Measurements from ENCODE around the gene FRK.

FRK gene

GRCh38 chr6:116028233-116028632 lies 32.5 kb downstream of the FRK start:
- H3K27me3 Mint-ChIP-seq: peaks cover 3% of the 10 kb centered on the region

DNA sequence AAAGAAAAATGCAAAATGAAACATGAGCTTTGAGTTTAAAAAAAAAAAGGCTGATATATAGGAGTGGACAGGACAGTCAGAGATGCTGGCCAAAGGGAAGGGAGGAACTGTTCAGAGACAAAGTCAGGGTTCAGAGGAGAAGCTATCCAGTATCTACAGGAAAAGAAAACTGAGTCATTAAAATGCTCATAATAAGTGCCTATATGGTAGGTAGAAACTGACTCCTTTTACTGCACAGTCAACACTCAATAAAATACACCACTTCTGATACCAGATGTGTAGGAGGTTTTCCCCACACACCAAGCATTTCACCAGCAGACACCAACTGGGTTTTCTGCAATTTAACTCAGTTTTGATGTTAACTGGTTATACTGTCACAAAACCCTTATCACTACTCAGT lies 32.9 kb downstream of the FRK start:
- H3K4me1 Mint-ChIP-seq: no peaks in the 10 kb centered on the region
- H3K9me3 Mint-ChIP-seq: no peaks in the 10 kb centered on the region
- H3K27ac Mint-ChIP-seq: peak overlapping the region; percentile 74
- peaks cover 3% of the 10 kb centered on the region for H3K27me3 Mint-ChIP-seq
- H3K36me3 Mint-ChIP-seq: no peaks in the 10 kb centered on the region
- H3K4me3 Mint-ChIP-seq: no peak overlapping the region

More at GRCh38 chr6:116028233-116028632, 32.5 kb downstream of the FRK start:
- Mint-ChIP-seq H3K4me3 (no peak overlapping the region), H3K4me1 (no peaks in the 10 kb centered on the region), H3K36me3 (no peaks in the 10 kb centered on the region), H3K27ac (no peak overlapping the region), H3K9me3 (no peaks in the 10 kb centered on the region)

- peaks cover 5% of the 10 kb centered on the region for H3K27me3 Mint-ChIP-seq
- no peaks in the 10 kb centered on the region for H3K9me3 Mint-ChIP-seq
- no peak overlapping the region for H3K4me3 Mint-ChIP-seq
- H3K36me3 Mint-ChIP-seq: no peaks in the 10 kb centered on the region
- no peaks in the 10 kb centered on the region for H3K4me1 Mint-ChIP-seq
- H3K27ac Mint-ChIP-seq: no peak overlapping the region
Observed at GRCh38 chr6:116025405-116025804, 35.3 kb downstream of the FRK start.

GRCh38 chr6:116022841-116023445 lies 37.7 kb downstream of the FRK start:
- H3K27ac Mint-ChIP-seq: no peak overlapping the region
- H3K4me3 Mint-ChIP-seq: no peak overlapping the region

GRCh38 chr6:116020738-116021137 lies 40.0 kb downstream of the FRK start:
- H3K27ac Mint-ChIP-seq: no peak overlapping the region
- no peak overlapping the region for H3K4me3 Mint-ChIP-seq
- no peaks in the 10 kb centered on the region for H3K36me3 Mint-ChIP-seq
- no peaks in the 10 kb centered on the region for H3K9me3 Mint-ChIP-seq
- peaks cover 22% of the 10 kb centered on the region for H3K27me3 Mint-ChIP-seq
- no peaks in the 10 kb centered on the region for H3K4me1 Mint-ChIP-seq

More at GRCh38 chr6:116022841-116023445, 37.7 kb downstream of the FRK start:
- H3K9me3 Mint-ChIP-seq: no peaks in the 10 kb centered on the region
- peaks cover 15% of the 10 kb centered on the region for H3K27me3 Mint-ChIP-seq
- no peaks in the 10 kb centered on the region for H3K4me1 Mint-ChIP-seq
- H3K36me3 Mint-ChIP-seq: no peaks in the 10 kb centered on the region

GRCh38 chr6:116019428-116019827 lies 41.3 kb downstream of the FRK start:
- no peak overlapping the region for H3K27ac Mint-ChIP-seq
- H3K4me1 Mint-ChIP-seq: no peaks in the 10 kb centered on the region
- H3K36me3 Mint-ChIP-seq: no peaks in the 10 kb centered on the region
- peaks cover 27% of the 10 kb centered on the region for H3K27me3 Mint-ChIP-seq
- H3K4me3 Mint-ChIP-seq: no peak overlapping the region
- no peaks in the 10 kb centered on the region for H3K9me3 Mint-ChIP-seq

DNA sequence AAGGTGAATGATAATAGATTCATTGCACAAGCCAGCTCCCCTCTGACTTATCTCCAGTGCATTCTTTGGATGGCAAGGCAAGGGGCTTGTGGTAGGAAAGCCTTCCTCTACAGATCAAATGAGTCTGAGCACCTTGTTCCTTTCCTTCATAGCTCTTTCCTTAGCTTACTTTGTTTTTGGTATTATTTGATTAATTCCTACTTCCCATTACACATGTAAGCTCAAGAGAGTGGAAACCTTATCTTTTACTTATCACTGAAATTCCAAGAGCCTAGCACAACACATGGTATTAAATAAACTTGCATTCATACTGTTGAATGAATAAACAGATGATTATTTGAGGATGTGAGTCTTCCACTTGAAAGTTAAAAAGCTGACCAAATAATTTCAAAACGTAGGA lies 41.7 kb downstream of the FRK start:
- Mint-ChIP-seq H3K27me3 (peaks cover 27% of the 10 kb centered on the region), H3K27ac (no peak overlapping the region), H3K4me3 (no peak overlapping the region), H3K4me1 (no peaks in the 10 kb centered on the region), H3K36me3 (no peaks in the 10 kb centered on the region), H3K9me3 (no peaks in the 10 kb centered on the region)

DNA sequence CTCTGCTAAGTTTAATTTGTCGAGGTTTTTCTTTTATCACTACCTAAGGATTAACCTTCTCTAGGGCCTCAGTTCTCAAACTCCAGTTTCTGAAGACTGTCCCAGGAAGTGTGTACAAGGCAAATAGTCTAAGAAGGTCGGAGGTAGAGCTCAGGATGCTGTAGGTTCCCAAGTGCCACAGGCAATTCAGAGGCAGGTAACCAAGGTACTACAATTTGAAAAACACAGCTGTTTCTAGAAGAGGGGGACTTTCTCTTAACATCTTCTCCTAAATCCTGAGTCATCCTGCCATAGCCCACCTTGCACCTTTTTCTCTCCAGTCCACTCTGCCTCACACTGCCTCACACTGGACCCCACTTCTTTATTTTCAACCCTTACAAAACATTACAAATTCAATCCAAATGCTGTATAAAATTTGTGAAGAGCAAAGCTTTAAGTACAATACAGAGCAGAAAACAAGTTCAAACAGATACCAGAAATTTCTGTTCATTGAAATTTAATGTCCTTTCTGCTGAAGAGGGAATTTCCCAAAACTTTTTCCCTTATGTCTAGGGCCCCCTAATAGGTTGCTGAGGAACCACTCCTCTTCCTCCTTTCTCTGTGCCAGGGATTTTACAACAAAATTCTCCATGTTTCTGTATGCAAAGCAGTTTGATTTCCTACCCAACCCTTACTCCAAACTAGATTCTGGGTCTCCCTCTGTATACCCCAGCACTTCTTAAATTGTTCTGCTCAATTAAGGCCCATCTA lies 43.0 kb downstream of the FRK start:
- Mint-ChIP-seq H3K27me3 (peaks cover 30% of the 10 kb centered on the region), H3K9me3 (no peaks in the 10 kb centered on the region), H3K27ac (no peak overlapping the region), H3K36me3 (no peaks in the 10 kb centered on the region), H3K4me1 (no peaks in the 10 kb centered on the region), H3K4me3 (no peak overlapping the region)

DNA sequence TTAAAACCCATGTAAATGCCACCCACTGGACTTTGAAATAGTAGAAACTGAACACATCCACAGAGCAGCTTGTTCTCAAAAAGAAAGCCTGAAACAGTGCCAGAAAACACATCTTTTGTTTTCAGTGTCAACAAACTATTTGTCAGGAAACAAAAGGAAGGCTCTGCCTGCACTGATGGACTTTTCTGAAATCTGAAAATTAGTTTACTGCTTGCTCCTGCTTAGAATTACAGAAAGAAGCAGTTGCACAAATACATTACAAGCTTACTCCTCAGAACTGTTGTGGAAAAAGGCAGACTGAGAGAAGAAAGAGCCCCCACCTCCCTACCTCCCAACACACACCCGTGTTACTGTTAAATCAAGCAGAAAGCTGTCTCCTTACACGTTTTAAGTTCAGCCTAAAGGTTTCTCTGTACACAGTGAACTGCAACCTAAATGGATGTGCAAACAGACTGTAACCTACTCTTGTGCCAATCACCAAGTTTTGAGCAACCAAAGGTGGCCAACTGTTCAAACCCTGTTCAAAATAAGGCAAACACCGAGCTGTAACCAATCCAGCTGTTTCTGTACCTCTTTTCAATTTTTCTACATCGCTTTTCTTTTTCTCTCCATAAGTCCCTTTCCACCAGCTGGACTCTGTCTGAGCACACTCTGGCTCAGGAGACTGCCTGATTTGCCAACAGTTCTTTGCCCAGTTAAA lies 43.7 kb downstream of the FRK start:
- Mint-ChIP-seq H3K4me3 (no peak overlapping the region), H3K27me3 (peaks cover 31% of the 10 kb centered on the region), H3K27ac (no peak overlapping the region), H3K4me1 (peaks cover 3% of the 10 kb centered on the region), H3K9me3 (no peaks in the 10 kb centered on the region), H3K36me3 (no peaks in the 10 kb centered on the region)

- H3K9me3 Mint-ChIP-seq: no peaks in the 10 kb centered on the region
- peaks cover 13% of the 10 kb centered on the region for H3K4me1 Mint-ChIP-seq
- H3K27me3 Mint-ChIP-seq: peaks cover 31% of the 10 kb centered on the region
- no peak overlapping the region for H3K27ac Mint-ChIP-seq
- H3K4me3 Mint-ChIP-seq: no peak overlapping the region
- H3K36me3 Mint-ChIP-seq: no peaks in the 10 kb centered on the region
Observed at GRCh38 chr6:116015983-116016382, 44.7 kb downstream of the FRK start.

DNA sequence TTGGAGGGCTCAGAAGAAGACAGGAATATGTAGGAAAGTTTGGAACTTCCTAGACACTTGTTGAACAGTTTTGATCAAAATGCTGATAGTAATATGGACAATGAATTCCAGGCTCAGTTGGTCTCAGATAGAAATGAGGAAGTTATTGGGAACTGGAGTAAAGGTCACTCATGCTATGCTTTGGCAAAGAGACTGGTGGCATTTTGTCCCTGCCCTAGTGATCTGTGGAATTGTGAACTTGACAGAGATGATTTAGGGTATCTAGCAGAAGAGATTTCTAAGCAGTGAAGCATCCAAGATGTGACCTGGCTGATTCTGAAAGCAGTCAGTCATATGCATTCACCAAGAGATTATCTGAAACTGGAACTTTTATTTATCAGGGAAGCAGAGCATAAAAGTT lies 45.1 kb downstream of the FRK start:
- H3K27me3 Mint-ChIP-seq: peaks cover 30% of the 10 kb centered on the region
- H3K9me3 Mint-ChIP-seq: no peaks in the 10 kb centered on the region
- H3K4me3 Mint-ChIP-seq: no peak overlapping the region
- peaks cover 13% of the 10 kb centered on the region for H3K4me1 Mint-ChIP-seq
- H3K36me3 Mint-ChIP-seq: no peaks in the 10 kb centered on the region
- H3K27ac Mint-ChIP-seq: no peak overlapping the region

DNA sequence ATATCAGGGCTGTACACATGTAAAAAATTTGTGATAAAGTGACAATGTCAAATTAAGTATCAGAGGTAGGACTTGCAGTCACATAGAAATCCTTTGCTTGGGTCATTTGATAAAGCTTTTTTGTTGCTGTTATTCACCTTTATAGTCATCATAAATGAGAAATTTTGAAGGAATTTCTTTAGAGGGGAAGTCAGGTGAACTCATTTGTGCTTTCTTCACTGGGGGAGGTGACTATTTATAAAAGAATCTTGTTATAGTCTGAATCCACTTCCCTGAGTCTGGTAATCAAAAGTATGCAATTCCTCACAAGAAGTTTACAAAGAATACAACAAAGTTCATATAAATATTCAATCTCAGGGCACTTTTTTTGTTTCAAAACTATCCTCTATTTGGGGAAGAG lies 47.7 kb downstream of the FRK start:
- Mint-ChIP-seq H3K36me3 (no peaks in the 10 kb centered on the region), H3K4me3 (no peak overlapping the region), H3K27me3 (peaks cover 18% of the 10 kb centered on the region), H3K4me1 (peaks cover 13% of the 10 kb centered on the region), H3K9me3 (no peaks in the 10 kb centered on the region), H3K27ac (no peak overlapping the region)

DNA sequence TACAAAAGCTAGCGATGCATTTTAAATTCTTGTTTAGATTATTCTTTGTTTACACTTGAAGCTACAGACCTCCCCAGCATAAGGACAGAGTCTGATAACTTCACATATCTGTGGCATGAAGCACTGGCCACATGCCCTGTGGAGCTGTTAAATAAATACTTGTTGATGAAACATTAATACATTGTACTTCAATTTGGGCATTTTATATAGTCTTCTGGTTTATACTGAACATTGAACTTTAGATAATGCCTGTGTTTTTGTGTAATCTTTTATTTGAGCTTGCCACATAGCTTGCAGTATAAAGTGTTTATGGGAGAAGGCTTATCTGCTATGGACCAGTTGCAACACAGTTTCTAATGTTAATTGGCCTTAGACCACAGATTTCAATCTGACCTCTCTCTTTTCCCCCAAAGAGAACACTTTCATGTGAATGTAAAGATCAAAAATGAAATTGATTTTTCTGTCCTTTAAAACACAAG lies 48.2 kb downstream of the FRK start:
- H3K4me3 Mint-ChIP-seq: no peak overlapping the region
- no peak overlapping the region for H3K27ac Mint-ChIP-seq
- peaks cover 13% of the 10 kb centered on the region for H3K4me1 Mint-ChIP-seq
- H3K9me3 Mint-ChIP-seq: no peaks in the 10 kb centered on the region
- no peaks in the 10 kb centered on the region for H3K36me3 Mint-ChIP-seq
- peaks cover 13% of the 10 kb centered on the region for H3K27me3 Mint-ChIP-seq

DNA sequence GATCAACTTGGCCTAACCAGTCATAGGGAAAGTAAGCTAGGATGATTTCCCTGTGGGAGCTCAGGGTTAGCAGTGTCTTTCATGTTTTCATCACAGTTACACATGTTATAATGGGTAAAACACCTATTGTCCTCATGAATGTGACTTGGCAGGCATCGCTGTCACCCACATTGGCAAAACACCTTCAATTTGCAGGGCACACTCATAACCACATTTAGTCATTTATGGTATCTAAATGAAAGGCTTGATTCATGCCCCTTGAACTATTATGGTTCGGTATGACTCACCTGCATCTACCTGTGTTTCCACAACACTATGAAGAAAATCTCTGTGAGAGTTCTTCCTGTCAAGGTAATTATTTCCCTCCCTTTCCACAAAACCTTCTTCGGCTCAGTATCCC lies 49.2 kb downstream of the FRK start:
- Mint-ChIP-seq H3K4me1 (peaks cover 13% of the 10 kb centered on the region), H3K27me3 (peaks cover 9% of the 10 kb centered on the region), H3K36me3 (no peaks in the 10 kb centered on the region), H3K27ac (peak overlapping the region; percentile 36), H3K4me3 (no peak overlapping the region), H3K9me3 (no peaks in the 10 kb centered on the region)

DNA sequence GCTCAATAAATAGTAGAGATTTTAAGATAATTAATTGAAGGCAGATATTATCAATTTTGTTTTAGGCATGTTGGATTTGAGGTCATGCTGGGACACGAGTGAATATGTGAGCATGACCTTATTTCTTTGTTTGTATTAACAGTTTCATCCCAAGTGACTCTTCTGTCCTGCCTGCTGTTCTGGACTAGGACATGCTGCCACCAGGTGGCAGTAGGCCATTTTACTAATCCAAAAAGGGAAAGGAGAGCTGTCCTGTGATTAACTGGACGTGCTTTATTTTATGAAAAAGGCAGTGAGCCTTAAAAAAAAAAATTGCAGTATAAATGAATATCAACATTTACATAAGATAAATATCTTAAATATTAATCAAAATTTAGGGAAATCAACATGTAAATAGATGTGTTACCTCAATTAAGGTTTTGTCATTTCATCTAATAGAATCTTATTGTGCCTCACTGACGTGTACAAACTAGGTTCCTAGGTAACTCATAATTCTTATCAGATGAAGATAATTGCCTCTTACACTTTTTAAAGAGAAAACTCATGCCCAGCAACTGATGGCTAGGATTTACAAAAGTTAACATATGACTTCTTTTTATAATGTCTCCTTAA lies 49.8 kb downstream of the FRK start:
- Mint-ChIP-seq H3K4me3 (no peak overlapping the region), H3K4me1 (peaks cover 13% of the 10 kb centered on the region), H3K27ac (no peak overlapping the region), H3K27me3 (peaks cover 9% of the 10 kb centered on the region), H3K9me3 (no peaks in the 10 kb centered on the region), H3K36me3 (no peaks in the 10 kb centered on the region)

DNA sequence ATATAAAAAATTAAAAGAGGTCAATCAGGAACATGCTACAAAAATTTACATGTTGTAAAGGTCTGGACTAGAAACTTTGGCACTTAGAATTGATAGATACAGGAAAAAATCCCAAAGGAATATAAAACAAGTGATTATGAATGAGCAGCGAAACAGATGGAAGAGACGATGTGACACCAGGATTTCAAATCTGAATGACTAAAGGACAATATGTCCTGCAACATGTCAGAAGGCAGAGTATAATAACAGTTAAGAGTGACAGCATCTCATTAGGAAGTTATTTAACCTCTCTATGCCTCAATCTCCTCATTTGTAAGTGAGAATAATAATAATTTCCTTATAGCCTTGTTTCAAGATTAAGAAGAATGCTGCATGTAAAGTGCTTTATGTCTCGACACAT lies 50.3 kb downstream of the FRK start:
- Mint-ChIP-seq H3K27me3 (peaks cover 9% of the 10 kb centered on the region), H3K4me1 (peaks cover 13% of the 10 kb centered on the region), H3K4me3 (no peak overlapping the region), H3K9me3 (no peaks in the 10 kb centered on the region), H3K27ac (no peak overlapping the region), H3K36me3 (no peaks in the 10 kb centered on the region)

All from activated naive CD4-positive, alpha-beta T cell treated with anti-CD3 and anti-CD28 coated beads, Interleukin-2, amount 50 U/mL, for 24 hours (primary cell).